UCSD-AML1 (cell line): ENCODE results near the gene ZBED6.
A peak's percentile ranks its signal among the peaks of the same experiment; 100 is the strongest.
"Not testable (repeated sequence)": the region's sequence is repeated elsewhere in the genome, so short reads cannot be mapped to it uniquely, and the experiment has no call there.

Source experiments
- DNase-seq: peaks from one replicate; lab custom pipeline; 2025; ENCODE audit not compliant: unreplicated experiment; lab: John Stamatoyannopoulos, UW

The ZBED6 gene, protein sequence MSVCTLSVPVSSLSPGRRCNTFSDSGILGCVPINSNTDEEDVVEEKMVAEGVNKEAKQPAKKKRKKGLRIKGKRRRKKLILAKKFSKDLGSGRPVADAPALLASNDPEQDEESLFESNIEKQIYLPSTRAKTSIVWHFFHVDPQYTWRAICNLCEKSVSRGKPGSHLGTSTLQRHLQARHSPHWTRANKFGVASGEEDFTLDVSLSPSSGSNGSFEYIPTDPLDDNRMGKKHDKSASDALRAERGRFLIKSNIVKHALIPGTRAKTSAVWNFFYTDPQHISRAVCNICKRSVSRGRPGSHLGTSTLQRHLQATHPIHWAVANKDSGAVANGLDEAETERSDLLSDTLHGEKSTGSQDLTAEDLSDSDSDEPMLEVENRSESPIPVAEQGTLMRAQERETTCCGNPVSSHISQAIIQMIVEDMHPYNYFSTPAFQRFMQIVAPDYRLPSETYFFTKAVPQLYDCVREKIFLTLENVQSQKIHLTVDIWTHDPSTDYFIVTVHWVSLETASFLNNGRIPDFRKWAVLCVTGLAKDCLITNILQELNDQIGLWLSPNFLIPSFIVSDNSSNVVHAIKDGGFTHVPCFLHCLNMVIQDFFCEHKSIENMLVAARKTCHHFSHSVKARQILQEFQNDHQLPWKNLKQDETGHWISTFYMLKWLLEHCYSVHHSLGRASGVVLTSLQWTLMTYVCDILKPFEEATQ (N-terminal part only)

DNA sequence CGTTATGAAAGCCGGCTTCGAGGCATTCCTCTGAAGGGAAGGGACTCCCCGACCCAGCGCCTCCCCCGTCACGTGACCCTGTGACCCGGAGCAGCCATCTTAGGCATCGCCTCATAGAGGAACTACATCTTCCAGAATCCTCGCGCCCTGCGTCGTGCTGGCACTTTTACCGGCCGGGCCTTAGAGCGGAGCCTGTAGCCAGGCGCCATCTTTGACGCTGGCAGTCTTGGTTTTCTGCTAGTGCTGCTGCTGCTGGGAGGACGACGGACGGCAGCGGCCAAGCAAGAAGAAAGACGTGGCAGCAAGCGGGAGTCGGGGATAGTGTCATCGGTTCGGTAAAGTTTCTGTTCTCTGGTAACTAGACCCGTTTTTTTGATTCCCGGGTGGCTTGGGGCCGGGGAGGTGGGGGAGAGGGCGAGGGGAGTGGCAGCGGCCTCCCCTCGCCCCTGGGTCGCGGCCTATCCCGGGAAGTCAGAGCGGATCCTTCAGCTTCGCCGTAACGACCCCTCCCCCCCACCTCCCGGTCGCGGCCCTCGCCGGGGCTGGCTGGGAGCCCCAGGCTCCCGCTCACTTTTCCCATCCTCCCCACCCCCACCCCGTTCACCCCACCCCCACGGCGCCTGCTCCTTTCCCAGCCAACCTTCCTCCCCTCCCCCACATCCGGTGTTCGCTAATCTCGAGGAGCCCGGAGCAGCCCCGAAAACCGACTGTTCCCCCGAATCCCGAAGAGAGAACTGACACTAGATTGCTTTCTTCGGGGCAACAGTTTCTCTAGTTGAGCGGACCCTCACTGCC is at the start of gene ZBED6, which contains the start of gene ZC3H11A:
Gene ZBED6, plus strand, starts transcription at position 183 of the 795 bp plus-strand sequence. CDS start 1,900 bp downstream, outside the sequence.
Gene ZC3H11A, plus strand, starts transcription at position 183 of the 795 bp plus-strand sequence. CDS start 21,448 bp downstream, outside the sequence.
- DNase-seq = peak; percentile 96

DNA sequence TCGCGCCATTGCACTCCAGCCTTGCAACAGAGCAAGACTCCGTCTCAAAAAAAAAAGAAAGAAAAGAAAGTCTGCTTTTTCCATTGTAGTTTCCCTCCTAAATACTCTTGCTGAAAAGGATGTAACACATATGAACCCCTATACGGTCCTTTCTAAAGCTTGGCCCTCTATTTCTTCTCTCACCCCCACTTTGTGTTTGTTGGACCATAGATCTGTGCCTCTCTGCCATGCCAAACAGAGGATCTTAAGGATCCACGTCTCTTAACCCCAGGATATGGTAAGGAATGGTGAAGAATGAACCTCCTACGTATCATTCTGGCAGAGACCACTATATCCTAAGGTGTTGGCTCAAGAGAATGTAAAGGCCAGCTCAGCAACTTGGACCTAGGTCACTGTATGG is 49.1 kb upstream of the ZBED6 start:
- DNase-seq = no peak

DNA sequence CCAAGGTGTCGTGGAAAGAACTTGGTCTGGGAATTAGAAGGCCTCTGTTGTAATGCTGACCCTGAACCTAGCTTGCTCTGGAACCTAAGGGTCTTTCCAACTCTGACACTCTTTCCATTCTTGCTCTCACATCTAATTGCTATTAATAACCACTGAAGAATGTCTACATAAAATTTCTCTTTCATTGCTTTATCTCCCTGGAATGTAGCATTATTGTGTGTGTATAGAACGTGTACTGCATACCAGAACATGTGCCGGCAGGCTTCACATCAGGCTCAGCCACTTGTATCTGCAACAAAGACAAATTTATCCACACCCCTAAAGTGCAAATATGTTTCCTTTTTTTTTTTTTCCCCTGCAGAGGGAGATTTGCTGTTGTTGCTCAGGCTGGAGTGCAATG is 44.4 kb upstream of the ZBED6 start:
- DNase-seq = no peak

DNA sequence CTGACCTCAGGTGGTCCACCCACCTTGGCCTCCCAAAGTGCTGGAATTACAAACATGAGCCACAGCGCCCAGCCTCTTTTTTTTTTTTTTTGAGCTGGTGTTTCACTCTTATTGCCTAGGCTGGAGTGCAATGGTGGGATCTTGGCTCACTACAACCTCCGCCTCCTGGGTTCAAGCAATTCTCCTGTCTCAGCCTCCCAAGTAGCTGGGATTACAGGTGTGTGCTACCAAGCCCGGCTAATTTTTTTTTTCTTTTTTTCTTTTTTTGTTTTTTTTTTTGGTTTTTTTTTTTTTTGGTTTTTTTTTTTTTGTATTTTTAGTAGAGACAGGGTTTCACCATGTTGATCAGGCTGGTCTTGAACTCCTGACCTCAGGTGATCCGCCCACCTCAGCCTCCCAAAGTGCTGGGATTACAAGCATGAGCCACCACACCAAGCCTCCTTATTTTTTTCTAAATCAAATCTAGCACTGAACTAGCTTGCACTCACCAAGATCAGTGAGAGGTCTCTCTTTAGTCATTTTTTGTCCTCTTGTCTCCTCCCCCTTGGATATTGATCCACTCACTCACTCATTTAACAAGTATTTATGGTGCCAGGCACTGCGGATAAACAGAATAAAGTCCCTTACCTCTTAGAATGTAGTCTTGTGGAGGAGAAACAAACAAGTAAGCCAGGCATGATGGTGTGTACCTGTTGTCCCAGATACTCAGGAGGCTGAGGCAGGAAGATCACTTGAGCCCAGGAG is 43.6 kb upstream of the ZBED6 start:
- not testable (repeated sequence) for DNase-seq

DNA sequence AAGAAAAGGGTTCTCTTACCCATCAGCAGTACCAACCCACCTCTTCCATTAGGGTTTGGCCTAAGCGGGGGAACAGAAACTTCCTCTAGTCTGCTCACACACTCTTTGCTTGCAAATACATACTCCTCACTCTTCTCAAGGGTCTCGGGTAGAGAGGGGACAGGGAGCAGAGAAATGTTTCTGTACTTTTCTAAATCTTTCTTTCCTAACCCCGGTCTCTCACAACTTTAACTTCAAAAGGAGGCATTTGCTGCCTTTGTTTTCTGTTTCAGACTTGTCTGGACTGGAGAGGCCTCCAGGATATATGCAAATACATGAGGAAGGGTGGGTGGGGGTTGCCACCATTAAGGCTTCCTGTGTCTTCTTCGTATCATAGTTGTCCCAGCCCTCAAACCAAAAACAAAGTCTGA is 41.0 kb upstream of the ZBED6 start:
- no peak for DNase-seq

DNA sequence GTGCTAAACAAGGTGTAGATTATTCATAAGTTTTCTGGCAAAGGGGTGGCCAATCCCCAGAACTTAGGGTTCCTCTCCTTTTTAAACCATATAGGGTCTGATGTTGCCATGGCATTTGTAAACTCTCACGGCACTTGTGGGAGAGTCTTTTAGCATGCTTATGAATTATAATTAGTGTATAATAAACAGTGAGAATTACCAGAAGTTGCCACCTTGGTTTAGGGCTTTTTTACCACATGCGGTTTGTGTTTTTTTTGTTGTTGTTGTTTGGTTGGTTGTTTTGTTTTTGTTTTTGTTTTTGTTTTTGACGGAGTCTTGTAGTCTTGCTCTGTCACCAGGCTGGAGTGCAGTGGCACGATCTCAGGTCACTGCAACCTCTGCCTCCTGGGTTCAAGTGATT is 39.4 kb upstream of the ZBED6 start:
- no peak for DNase-seq

DNA sequence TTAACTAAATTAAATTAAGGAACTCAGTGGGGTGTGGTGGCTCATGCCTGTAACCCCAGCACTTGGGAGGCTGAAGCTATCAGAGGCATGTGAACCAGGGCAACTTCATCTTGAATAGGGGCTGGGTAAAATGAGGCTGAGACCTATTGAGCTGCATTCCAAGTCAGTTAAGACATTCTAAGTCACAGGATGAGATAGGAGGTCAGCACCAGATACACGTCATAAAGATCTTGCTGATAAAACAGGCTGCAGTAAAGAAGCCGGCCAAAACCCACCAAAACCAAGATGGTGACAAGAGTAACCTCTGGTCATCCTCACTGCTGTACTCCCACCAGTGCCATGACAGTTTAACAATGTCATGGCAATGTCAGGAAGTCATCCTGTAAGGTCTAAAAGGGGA is 36.7 kb upstream of the ZBED6 start:
- DNase-seq = not testable (repeated sequence)

DNA sequence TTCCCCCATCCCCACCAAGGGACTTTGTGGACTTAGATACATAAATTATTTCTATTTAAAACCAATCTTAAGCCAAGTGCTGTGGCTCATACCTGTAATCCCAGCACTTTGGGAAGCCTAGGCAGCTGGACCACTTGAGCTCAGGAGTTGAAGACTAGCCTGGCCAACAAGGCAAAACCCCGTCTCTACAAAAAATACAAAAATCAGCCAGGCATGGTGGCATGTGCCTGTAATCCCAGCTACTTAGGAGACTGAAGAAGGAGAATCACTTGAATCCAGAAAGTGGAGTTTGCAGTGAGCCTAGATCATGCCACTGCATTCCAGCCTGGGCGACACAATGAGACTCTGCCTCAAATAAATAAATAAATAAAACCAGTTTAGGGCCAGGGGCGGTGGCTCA is 34.9 kb upstream of the ZBED6 start:
- DNase-seq = no peak

DNA sequence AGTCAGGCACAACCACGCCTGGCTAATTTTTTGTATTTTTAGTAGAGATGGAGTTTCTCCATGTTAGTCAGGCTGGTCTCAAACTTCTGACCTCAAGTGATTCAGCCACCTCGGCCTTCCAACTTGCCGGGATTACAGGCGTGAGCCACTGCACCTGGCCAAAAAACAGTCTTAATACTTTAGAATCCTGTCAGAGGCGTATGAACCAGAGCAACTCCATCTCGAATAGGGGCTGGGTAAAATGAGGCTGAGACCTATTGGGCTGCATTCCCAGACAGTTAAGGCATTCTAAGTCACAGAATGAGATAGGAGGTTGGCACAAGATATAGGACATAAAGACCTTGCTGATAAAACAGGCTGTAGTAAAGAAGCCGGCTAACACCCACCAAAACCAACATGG is 33.5 kb upstream of the ZBED6 start:
- DNase-seq = not testable (repeated sequence)

DNA sequence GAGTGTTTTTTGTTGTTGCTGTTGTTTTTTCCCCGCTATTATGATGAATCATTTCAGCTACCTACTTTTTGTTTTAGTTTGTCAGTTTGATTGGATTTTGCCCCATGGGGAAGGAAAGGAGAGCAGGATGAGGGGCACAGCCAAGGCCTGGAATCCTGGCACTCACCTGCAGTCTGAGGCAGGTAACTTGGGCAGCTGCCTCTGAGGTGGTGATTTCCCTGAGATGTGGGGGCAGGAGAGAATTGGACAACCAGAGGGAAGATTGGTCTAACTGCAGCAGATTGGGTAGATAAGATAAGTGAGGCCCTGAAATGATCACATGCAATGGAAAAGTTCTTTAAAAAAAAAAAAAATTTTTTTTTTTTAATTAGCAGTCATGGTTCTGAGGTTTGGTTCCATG is 31.9 kb upstream of the ZBED6 start:
- DNase-seq = no peak

DNA sequence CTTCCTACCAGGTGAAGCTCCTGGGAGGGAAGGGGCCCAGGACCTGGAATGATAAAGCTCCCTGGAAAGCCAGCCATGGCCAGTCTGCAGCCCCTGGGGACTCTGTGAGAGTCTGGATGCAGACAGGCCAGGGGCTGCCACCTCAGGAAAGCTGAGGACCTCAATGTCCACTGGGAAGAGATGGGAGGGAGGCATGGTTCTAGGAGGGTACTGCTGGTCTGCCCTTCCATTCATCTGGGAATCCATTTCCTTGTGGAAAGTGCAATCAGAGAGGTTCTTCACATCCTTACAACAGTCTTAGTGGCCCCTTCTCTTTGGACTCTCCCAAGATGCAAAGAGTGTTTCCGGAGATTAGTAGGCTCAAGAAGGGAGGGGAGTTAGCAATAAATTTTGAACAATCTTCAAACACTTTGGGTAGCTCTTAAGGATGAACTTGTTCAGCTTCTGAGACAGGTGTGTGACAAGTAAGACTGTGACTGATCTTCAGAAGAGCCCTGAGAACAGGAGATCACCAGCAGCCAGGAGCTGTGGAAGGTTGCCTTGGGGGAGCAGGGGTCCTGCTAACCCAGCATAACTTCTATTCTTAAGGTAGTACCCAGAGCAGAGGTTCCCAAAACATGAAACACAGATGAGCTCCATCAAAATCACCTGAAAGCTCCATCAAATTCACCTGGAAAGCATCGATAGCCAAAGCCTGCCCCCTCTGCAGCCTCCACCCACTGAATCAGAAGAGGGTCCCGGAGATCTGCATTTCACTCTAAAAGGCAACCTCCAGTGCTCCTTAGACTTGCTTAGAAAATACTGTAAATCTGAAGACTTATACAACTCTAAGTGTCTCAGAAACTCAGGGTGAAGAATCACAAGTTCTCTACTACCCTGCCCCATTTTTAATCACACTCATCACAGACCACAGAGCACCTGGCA is 31.1 kb upstream of the ZBED6 start:
- DNase-seq = no peak

DNA sequence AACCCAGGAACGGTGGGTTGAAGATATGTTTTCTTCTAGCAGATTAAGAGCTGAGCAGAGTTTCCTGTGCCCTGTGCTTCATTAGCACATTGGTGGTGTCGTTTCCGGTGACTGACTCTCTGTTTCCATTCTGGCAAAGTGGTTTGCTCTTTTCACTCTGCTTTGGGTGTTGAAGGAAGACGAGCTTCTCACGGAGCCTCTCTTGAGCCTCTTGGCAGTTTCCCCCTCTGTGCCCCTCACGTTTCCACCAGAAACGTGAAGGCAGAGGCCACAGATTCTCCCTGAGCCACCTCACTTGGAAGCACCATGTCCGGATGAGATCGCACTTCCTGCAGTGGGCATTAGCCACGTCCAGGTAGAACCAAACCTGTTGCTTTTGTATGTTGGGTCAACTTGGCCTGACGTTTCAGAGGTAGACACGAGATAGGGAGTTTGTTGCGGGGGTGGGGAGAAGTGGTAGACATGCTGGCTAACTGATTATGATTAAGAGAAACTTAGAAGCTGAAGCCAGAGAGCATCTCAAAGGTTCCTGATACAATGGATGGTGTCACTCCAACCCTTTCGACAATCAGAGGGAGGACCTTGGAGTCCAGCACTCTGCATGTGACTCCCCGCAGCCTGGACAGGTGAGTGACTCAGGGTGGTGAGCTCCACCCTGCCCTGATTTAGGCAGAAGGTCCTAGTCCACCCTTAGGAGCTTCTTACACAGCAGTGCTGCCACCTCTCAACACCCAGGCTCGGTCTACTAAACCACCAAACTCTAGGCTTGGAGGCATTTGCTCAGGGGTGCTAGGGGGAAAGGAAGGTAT is 30.2 kb upstream of the ZBED6 start, which contains the start of gene LAX1:
Gene LAX1, plus strand, starts transcription at position 155 of the 809 bp plus-strand sequence. Its CDS starts 383 bp downstream, at position 538.
- DNase-seq = peak; percentile 38

DNA sequence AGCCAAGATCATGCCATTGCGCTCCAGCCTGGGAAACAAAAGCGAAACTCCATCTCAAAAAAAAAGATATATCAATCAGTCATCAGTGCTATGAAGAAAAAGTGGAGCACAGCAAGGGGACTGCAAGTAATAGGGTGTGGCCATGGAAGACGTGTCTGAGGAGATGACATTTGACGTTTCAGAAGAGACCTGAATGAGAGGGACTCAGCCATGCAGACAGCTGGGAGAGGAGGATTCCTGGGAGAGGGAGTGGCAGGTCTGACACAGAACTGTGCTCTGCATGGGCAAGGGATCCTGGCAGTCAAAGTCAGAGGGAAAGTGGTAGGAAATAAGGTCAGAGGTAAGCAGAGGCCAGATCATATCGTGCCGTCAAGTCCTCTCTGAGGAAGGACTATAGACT is 27.2 kb upstream of the ZBED6 start:
- no peak for DNase-seq

DNA sequence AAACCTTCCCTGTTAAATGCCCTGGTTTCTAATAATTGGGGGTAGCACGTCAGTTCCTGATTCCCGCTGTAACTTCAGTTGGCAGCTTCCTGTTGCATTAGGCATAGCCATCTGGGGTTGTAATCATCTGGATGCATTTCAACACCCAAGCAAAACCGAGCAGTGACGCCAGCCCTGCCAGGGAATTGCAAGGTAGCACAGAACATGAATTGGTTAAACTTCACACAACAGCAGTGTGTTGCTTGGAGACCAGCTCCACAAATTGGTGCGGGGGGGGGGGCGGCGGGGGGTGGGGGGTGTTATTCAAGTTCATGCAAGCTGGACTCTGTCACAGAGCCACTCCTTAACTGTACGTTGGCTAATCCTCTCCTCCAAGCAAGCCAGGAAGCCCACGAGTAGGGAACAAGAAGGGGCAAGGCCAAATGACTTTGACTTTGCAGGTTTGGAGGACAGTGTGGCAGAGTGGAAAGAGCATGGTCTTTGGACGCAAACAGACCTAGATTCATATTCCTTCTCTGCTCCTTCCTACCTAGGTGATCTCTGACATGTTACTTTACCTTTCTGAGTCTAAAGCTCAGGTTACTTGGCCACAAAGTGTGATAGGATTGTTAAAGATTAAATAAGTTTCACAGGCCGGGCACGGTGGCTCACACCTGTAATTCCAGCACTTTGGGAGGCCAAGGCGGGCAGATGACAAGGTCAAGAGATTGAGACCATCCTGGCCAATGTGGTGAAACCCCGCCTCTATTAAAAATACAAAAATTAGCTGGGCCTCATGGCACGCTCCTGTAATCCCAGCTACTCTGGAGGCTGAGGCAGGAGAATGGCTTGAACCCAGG is 25.7 kb upstream of the ZBED6 start:
- peak; percentile 46 for DNase-seq

DNA sequence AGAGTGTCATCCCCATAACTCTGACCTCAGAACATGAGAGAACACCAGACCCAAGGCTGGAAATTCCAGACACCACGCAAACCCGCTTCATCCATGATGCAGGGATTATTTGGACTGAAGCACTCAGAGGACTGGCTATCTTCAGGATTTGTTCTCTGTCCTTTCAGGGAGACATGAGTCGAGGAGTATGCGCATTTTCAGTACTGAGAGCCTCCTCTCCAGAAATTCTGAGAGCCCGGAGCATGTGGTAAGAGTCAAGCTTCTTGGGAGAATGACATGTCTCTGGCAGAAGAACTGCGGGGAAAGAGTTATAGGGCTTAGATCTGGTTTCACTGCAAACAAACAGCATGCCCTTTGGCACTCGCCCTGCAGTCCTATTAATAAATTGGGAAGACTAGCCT is 23.5 kb upstream of the ZBED6 start:
- no peak for DNase-seq

DNA sequence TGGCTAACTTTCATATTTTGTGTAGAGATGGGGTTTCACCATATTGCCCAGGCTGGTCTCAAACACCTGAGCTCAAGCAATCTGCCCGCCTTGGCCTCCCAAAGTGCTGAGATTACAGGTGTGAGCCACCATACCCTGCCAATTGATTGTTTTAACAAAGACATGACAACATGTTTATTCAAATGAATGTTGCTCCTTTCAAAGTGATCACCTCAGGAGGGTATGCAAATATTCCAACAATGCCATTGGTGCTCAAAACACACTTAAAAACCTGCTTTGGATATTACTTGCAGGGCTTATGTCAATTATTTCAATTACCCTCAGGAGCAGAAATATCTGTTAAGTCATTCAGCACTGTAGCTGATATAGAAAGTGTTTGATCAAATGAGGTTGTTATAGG is 22.6 kb upstream of the ZBED6 start:
- no peak for DNase-seq

DNA sequence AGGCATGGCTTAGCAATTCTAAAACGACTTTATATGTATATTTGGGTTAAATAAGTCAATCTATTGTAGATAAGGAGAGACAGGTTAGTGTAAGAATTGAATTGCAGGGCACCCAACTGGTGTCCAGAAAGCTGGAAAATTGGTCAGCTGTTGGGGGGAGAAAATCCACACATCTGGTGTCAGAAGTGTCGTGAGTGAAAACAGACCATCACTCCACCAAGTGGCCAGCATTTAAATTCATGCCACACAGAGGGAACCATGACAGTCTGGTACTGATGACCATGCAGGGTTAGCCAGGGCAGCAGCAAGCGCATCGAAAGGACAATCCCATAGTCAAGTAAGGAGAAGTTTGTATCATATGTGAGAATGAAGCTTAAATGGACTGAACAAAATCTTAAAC is 18.8 kb upstream of the ZBED6 start:
- DNase-seq = no peak

DNA sequence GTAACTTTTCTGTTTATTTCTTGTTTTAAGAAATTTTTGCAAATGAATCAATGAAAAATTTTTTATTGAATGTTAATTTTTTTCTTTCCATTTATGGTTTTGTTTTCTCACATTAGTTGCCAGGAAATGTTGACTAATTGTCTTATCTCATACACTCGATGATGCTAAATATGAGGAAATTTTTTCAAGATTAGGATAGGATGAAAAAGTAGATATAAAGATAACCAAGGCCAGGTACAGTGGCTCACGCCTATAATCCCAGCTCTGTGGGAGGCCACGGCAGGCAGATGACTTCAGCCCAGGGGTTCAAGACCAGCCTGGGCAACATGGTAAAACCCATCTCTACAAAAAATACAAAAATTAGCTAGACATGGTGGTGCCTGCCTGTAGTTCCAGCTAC is 17.8 kb upstream of the ZBED6 start:
- DNase-seq = no peak
